Endothelial cell (in vitro differentiated cells): ENCODE results near the gene HECTD1. TPM values are rescaled to one million over a fixed set of nuclear protein-coding genes. Genes with fewer than 3 reads are reported as not detected.
A peak's percentile ranks its signal among the peaks of the same experiment; 100 is the strongest.

Experiments
- DNase-seq: peaks from one replicate; pipeline ENCODE4 v3.0.0; 2021; ENCODE audit warnings: low spot score
- H3K27ac Mint-ChIP-seq: one replicate; pipeline ENCODE4 v1.8.0; 2021; ENCODE audit warnings: mixed read lengths, inconsistent platforms; ENCODE audit not compliant: unreplicated experiment
- H3K27me3 Mint-ChIP-seq: one replicate; pipeline ENCODE4 v1.8.0; 2021; ENCODE audit warnings: mild to moderate bottlenecking, moderate library complexity, mixed read lengths, inconsistent platforms; ENCODE audit not compliant: unreplicated experiment
- H3K36me3 Mint-ChIP-seq: one replicate; pipeline ENCODE4 v1.8.0; 2021; ENCODE audit warnings: mild to moderate bottlenecking, low read depth, mixed read lengths, inconsistent platforms; ENCODE audit not compliant: unreplicated experiment
- H3K4me1 Mint-ChIP-seq: one replicate; pipeline ENCODE4 v1.8.0; 2021; ENCODE audit warnings: mild to moderate bottlenecking, mixed read lengths, inconsistent platforms; ENCODE audit not compliant: unreplicated experiment
- H3K4me3 Mint-ChIP-seq: one replicate; pipeline ENCODE4 v1.8.0; 2021; ENCODE audit warnings: mild to moderate bottlenecking, mixed read lengths, inconsistent platforms; ENCODE audit not compliant: unreplicated experiment
- H3K9me3 Mint-ChIP-seq: one replicate; pipeline ENCODE4 v1.8.0; 2021; ENCODE audit warnings: mixed read lengths, inconsistent platforms; ENCODE audit not compliant: unreplicated experiment
- total RNA-seq: library from RNA; stranded (reverse); fragmentation: NEBNext Ultra II Directional; extraction: Animal tissue kit (Norgen Biotek cat#: 25700); gene quantifications from one replicate; pipeline ENCODE4 v1.2.1, GENCODE V29; 2021; ENCODE audit not compliant: unreplicated experiment
- TF ChIP-seq, protein P1 (sequence below): fragments of 200-600 bp; sonication (generic); IDR thresholded peaks from one replicate; pipeline ENCODE4 v1.5.0; 2021; ENCODE audit warnings: antibody characterized with exemption; ENCODE audit not compliant: unreplicated experiment

HECTD1 gene
- total RNA-seq, 1 donor from 2014 or later = 222 TPM

DNA sequence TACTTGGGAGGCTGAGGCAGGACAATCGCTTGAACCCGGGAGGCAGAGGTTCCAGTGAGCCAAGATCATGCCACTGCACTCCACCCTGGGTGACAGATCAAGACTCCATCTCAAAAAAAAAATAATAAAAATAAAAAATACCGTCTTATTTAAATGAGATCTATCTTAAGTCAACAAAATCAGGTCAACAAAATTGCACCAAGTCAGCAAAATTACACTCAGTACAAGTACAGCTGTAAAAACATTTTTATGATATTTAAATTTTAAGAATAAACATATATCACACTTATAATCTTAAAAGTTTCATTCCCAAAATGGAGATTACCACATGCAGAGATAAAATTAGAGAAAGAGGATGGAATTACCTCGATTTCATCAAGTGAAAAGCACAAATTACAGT lies 33.2 kb downstream of the HECTD1 start:
- DNase-seq = no peak
- Mint-ChIP-seq H3K9me3 (no peaks in the 10 kb centered on the region), H3K4me1 (no peaks in the 10 kb centered on the region), H3K4me3 (peak overlapping the region; percentile 22), H3K27me3 (no peaks in the 10 kb centered on the region), H3K36me3 (peaks cover 24% of the 10 kb centered on the region), H3K27ac (no peak overlapping the region)
- TF ChIP-seq, protein P1, sequence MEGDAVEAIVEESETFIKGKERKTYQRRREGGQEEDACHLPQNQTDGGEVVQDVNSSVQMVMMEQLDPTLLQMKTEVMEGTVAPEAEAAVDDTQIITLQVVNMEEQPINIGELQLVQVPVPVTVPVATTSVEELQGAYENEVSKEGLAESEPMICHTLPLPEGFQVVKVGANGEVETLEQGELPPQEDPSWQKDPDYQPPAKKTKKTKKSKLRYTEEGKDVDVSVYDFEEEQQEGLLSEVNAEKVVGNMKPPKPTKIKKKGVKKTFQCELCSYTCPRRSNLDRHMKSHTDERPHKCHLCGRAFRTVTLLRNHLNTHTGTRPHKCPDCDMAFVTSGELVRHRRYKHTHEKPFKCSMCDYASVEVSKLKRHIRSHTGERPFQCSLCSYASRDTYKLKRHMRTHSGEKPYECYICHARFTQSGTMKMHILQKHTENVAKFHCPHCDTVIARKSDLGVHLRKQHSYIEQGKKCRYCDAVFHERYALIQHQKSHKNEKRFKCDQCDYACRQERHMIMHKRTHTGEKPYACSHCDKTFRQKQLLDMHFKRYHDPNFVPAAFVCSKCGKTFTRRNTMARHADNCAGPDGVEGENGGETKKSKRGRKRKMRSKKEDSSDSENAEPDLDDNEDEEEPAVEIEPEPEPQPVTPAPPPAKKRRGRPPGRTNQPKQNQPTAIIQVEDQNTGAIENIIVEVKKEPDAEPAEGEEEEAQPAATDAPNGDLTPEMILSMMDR = no peak

DNA sequence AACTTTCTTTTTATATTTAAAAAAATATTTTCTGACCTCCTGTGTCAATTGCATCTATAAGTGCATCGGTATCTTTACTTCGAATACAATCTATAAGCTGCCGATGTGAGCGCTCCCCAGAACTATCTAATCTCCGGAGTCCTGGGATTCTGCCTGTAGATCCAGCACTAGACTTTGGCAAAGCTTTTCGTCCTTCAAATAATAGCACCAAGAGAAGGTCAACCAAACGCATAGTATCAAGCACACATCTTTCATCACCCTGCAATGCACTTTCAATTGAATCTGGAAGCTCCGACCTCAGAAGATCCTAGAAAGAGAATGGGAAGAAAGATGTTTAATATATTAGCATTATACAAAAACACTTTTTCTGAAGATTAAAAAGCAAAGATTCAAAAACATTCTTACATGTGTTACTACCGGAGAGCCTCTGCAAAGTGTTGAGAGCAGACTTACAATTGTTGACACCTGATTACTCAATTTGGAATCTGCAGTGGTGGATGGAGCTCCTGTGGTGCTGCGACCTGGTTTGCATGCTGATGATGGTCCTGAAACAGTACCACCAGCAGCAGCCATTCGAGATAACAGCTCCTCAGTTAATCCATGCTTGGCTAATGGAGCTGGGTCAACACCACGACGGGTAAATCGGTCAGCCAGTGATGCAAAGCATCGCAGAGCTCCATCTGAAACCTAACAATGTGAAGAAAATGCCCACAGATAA lies 34.3 kb downstream of the HECTD1 start:
- Mint-ChIP-seq H3K9me3 (no peaks in the 10 kb centered on the region), H3K4me3 (no peak overlapping the region), H3K27ac (no peak overlapping the region), H3K4me1 (no peaks in the 10 kb centered on the region), H3K36me3 (peaks cover 24% of the 10 kb centered on the region), H3K27me3 (no peaks in the 10 kb centered on the region)
- DNase-seq = no peak
- TF ChIP-seq, protein P1 = no peak

DNA sequence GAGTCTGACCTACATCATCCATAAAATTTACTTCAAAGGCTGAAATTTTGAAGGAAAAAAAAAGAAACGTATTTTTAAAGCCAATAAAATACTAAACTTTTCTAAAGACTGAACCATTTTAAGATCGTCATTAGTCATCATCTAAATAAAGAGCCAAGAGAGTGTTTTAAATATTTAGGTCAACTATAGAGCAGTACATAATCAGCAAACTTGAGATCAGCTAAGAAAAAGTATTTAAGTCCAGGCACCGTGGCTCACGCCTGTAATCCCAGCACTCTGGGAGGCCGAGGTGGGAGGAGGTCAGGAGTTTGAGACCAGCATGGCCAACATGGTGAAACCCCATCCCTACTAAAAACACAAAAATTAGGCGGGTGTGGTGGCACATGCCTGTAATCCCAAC lies 35.5 kb downstream of the HECTD1 start:
- Mint-ChIP-seq H3K27ac (no peak overlapping the region), H3K4me3 (no peak overlapping the region), H3K36me3 (peaks cover 32% of the 10 kb centered on the region), H3K4me1 (no peaks in the 10 kb centered on the region), H3K27me3 (no peaks in the 10 kb centered on the region), H3K9me3 (no peaks in the 10 kb centered on the region)
- no peak for DNase-seq
- TF ChIP-seq, protein P1 = no peak

DNA sequence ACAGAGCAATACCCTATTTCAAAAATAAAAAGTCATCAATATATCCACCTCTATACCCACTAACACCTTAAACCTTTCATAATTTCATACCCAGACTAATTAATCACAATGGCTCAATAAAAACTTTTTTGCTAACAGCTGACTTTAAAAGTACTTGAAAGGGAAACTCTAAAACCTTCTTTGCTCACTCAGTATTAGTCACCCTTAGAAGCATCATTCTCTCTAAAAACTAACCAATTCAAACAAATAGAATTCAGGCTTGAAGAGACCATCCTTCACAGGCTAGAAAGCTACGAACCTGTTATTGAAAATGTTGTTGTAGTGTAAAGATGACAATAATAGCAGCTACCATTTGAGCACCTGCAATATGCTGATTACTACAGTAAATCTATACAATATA lies 37.2 kb downstream of the HECTD1 start:
- no peaks in the 10 kb centered on the region for H3K4me1 Mint-ChIP-seq
- TF ChIP-seq, protein P1 = no peak
- peaks cover 38% of the 10 kb centered on the region for H3K36me3 Mint-ChIP-seq
- no peaks in the 10 kb centered on the region for H3K9me3 Mint-ChIP-seq
- no peak overlapping the region for H3K27ac Mint-ChIP-seq
- DNase-seq = no peak
- H3K4me3 Mint-ChIP-seq = no peak overlapping the region
- H3K27me3 Mint-ChIP-seq = no peaks in the 10 kb centered on the region

DNA sequence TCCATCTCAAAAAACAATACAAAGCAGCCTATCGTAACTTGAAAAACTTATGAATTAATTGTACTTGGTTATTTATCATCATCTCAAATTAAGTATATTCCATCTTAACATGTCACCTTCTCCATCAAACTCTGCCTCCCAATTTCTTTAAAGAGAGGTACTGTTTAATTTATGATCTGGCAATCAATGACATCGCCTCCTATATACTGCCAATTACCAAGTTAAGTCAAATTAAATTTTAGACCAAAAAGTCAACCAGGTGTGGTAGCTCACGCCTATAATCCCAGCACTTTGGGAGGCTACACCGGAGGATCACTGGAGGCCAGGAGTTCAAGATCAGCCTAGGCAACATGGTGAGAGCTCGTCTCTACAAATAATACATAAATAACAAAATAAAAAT lies 37.7 kb downstream of the HECTD1 start:
- H3K9me3 Mint-ChIP-seq = no peaks in the 10 kb centered on the region
- H3K27ac Mint-ChIP-seq = no peak overlapping the region
- H3K36me3 Mint-ChIP-seq = peaks cover 34% of the 10 kb centered on the region
- no peaks in the 10 kb centered on the region for H3K4me1 Mint-ChIP-seq
- TF ChIP-seq, protein P1 = no peak
- H3K27me3 Mint-ChIP-seq = no peaks in the 10 kb centered on the region
- H3K4me3 Mint-ChIP-seq = no peak overlapping the region
- DNase-seq = no peak
